Measurements from ENCODE around the gene RSRC1.

DNA sequence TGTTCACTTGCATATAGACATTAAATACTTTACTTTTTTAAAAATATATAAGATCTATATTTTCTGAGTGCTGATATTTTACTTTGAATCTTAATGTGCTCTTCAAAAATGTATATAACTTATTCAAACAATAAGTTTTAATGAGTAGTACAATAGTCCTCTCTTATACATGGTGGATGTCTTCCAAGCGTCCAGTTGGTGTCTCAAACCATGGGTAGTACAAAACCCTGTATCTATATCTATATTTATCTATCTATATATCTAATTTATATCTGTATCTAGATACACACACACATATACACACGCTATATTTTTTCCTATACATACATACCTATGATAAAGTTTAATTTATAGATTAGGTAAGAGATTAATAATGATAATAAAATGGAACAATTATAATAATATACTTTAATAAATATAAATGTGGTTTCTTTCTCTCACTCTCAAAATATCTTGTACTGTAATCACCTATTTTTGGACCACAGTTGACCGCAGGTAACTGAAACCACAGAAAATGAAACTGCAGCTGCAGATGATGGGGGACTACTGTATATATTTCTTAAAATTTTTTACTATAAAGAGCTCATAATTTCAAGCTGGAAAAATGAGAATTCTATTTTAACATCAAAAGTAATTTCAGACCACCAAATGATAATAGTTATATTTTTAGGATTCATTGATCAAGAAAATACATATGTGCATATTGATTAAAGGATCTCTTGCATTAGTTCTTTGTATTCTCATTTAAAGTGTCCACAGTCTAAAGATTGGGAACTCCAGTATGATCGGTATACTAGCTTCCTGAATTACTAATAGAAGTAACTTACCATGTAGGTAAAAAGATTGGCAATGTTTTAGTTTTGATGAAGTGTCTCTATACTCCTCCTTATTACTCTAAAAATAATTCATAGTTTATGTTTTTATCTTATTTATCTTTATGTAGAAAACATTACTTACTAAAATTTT lies 246.0 kb downstream of the RSRC1 start:
- TF ChIP-seq, protein P1, sequence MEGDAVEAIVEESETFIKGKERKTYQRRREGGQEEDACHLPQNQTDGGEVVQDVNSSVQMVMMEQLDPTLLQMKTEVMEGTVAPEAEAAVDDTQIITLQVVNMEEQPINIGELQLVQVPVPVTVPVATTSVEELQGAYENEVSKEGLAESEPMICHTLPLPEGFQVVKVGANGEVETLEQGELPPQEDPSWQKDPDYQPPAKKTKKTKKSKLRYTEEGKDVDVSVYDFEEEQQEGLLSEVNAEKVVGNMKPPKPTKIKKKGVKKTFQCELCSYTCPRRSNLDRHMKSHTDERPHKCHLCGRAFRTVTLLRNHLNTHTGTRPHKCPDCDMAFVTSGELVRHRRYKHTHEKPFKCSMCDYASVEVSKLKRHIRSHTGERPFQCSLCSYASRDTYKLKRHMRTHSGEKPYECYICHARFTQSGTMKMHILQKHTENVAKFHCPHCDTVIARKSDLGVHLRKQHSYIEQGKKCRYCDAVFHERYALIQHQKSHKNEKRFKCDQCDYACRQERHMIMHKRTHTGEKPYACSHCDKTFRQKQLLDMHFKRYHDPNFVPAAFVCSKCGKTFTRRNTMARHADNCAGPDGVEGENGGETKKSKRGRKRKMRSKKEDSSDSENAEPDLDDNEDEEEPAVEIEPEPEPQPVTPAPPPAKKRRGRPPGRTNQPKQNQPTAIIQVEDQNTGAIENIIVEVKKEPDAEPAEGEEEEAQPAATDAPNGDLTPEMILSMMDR (IDR thresholded peaks at IDR 0.05; ENCODE audit: low read depth, low read length, poor library complexity, severe bottlenecking) = no peak
- no peak for TF ChIP-seq EZH2phosphoT487 (IDR thresholded peaks at IDR 0.05; ENCODE audit: borderline replicate concordance, low read length)

All from DOHH2 (cell line).